UCSD-AML1 (cell line): Measurements from ENCODE around the gene NPW.

Experiments used
- DNase-seq: peaks from one replicate; lab custom pipeline; 2025; ENCODE audit not compliant: unreplicated experiment; lab: John Stamatoyannopoulos, UW

The NPW gene

GRCh38 chr16:2047330-2048115, 27.9 kb downstream of the NPW start, which contains the start of the genes NTHL1 and TSC2:
TSS of gene NTHL1 (minus strand) at chr16:2047834. CDS start at chr16:2047823, 11 bp downstream.
TSS of gene TSC2 (plus strand) at chr16:2047985. CDS start at chr16:2048616, 631 bp downstream.
- peak; percentile 96 for DNase-seq

DNA sequence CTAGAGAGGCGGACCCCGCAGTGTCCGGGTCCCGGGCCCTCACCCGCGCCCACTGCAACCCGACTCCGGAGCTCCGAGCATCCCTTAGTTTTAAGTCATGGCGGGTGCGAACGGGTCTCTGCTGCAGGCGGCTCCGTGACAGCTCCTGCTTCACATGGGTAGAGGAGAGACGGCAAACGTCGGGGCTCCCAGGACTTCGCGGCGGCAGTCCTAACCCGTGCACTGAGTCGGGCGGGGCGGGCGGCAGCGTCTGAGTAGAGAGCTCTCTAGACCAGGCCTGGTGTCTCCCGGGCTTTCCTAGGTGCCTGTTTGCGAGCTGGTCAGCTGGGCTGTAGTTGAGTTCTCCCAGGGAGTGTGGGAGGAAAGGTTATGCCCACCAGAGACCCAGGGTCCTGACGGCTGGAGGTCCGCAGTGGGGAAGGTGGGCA, 28.5 kb downstream of the NPW start:
- no peak for DNase-seq

- DNase-seq, result no peak
Observed at GRCh38 chr16:2053211-2053610, 33.6 kb downstream of the NPW start.

- DNase-seq, result no peak
Observed at GRCh38 chr16:2053897-2054296, 34.3 kb downstream of the NPW start.

GRCh38 chr16:2054543-2055245, 35.1 kb downstream of the NPW start:
- no peak for DNase-seq

DNA sequence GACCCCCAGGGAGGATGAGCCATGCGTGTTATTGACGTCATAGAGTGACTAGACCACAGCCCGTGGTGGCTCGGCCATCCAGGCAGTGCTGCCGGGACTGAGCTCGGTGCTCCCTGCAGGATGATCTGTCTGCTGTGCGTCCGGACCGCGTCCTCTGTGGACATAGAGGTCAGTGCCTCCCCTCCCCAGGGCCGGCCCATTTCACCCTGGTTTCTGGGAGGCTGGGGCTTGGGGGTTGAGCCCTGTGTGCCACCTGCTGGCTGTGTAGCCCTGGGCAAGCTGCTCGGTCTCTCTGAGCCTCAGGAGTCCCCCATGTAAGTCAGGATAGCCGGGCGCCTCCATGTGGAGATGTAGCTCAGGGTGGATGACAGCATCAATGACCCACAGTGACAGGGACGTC, 36.5 kb downstream of the NPW start:
- DNase-seq, result no peak

DNA sequence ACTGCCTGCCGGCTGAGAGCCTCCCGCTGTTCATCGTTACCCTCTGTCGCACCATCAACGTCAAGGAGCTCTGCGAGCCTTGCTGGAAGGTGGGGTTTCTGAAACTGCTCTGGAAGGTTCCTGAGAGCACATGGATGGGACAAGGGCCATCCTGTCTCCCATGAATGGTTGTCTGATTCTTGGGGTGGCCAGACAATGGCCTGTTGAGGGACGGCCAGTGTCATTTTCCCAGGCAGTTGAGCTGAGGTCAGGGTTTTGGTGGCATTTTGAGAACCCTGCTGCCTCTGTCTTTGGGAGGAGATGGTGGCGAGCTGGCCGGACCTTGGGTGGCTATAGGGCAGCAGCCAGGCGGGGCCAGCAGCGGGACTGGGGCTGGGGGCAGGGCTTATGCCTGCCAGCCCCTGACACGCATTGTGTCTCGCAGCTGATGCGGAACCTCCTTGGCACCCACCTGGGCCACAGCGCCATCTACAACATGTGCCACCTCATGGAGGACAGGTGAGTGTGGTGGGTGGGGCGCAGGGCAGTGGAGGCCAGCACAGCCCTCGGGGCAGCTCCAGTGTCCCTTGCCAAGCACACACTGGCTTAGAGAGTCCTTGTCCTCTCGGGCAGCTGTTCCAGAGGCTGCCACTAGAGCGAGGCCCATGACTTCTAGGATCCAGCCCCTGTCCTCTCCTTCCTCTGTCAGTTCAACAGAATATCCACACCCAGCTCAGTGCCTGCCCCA, 37.3 kb downstream of the NPW start:
- peak; percentile 21 for DNase-seq

DNA sequence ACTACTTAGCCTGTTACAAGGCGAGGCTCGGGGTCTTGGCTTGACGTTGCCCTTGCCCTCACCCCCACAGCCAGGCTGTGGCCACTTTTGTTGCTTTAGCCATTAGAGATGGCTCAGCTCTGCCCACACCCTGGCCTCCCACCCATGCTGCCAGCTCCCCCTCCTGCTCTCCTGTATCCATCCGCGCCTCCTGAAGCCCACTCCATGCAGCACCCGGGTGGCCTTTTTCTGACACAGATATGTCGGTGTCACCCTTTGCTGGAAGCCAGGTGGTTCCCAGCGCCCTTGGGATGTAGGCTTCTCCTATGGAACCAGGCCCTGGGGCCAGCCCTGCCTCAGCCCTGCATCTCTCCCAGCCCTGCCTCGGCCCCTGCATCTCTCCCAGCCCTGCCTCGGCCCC, 37.9 kb downstream of the NPW start:
- no peak for DNase-seq

DNA sequence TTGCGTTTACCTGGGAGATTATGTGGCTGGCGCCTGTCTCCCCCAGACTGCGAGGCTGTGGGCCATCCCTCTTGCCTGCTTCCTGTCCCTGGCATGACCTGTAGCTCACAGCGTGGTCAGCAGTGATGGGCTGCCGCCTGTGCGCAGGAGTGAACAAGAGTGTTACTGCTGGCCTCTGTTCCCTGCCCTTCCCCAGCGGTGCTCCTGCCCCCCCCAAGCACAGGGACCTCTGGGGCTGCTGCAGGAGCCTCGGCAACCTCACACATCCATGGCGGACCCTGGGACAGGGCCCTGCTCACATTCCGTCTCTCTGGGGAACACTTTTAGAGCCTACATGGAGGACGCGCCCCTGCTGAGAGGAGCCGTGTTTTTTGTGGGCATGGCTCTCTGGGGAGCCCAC, 38.8 kb downstream of the NPW start:
- no peak for DNase-seq

GRCh38 chr16:2058872-2059271, 39.3 kb downstream of the NPW start:
- no peak for DNase-seq

- DNase-seq, result no peak
Observed at GRCh38 chr16:2060346-2060745, 40.8 kb downstream of the NPW start.

DNA sequence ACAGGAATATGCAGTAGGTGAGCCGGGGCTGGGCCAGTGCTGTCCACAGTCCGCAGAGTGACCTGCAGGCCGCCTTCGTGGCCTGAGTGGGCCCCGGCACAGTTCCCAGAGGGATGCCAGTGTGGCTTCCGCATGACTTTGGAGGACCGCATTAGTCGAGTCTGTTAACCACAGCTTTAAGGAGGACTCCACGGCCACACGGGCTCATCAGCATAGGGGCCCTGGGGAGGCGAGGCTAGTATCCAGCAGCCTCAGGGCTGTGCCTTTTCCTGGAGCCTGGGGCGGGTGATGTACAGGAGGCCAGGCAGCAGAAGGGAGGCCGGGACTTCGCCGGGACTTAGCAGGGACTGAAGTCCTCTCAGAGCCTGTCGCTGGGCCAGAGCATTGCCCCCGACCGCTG, 41.4 kb downstream of the NPW start:
- no peak for DNase-seq

GRCh38 chr16:2061526-2061925, 41.9 kb downstream of the NPW start:
- no peak for DNase-seq

DNA sequence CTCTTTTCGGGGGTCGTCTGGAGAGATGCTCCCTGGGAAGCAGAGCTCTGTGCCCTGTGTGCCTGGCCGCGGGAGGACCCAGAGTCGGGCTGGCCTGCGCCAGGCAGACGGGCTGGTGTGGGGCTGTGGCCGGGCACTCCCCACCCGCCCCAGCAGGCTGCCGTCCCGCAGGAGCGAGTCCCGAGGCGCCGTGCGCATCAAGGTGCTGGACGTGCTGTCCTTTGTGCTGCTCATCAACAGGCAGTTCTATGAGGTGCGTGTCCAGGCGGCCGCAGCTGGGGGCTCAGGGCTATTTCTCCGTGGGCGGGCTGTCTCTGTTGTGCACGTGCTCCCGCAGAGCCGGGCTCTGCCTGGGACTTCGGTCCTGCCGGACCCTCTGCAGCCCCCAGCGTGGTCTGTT, 43.2 kb downstream of the NPW start:
- DNase-seq, result no peak

GRCh38 chr16:2063861-2064260, 44.3 kb downstream of the NPW start:
- no peak for DNase-seq

- DNase-seq, result no peak
Observed at GRCh38 chr16:2064368-2064945, 44.9 kb downstream of the NPW start.

DNA sequence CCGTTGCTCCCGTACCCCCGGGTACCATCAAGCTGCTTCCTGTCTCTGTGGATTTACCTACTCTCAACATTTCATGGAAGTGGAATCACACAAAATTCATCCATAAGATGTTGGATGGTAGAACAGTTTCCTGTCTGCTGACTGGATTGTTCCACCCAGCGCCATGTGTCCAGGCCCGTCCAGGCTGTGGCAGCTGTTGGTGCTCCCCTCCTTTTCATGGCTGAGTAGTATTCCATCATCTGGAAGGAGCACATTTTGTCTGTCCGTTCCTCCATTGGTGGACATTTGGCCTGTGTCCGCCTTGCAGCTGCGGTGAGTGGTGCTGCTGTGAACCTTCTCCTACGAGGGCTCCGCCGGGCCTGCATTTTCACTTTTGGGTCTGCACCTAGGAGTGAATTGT, 46.6 kb downstream of the NPW start:
- no peak for DNase-seq
